Endothelial cell of hepatic sinusoid (primary cell): ENCODE results near the gene TIAL1.
"Not testable (repeated sequence)": the region's sequence is repeated elsewhere in the genome, so short reads cannot be mapped to it uniquely, and the experiment has no call there.

ENCODE experiments used
- in situ Hi-C: cut with HindIII; loops from 2 replicates; pipeline ENCODE4 v1.10.0; 2017; ENCODE audit warnings: low sequenced_read_pairs

TIAL1 gene

GRCh38 chr10:119596537-119597404 lies at the start of gene TIAL1:
Gene TIAL1, minus strand, starts transcription at chr10:119596964. Its CDS starts 499 bp downstream, at chr10:119596465.
- in situ Hi-C loops, result no loop called here

- in situ Hi-C loops, result no loop called here
Measured at GRCh38 chr10:119644994-119645393, 48.2 kb upstream of the TIAL1 start.

- in situ Hi-C loops, result no loop called here
Measured at GRCh38 chr10:119644205-119644814, 47.5 kb upstream of the TIAL1 start.

GRCh38 chr10:119643306-119644204 lies 46.8 kb upstream of the TIAL1 start:
- in situ Hi-C loops, result no loop called here

GRCh38 chr10:119642556-119643111 lies 45.9 kb upstream of the TIAL1 start:
- in situ Hi-C loops, result no loop called here

GRCh38 chr10:119640875-119641526 lies 44.2 kb upstream of the TIAL1 start:
- in situ Hi-C loops, result no loop called here

GRCh38 chr10:119640384-119640783 lies 43.6 kb upstream of the TIAL1 start:
- in situ Hi-C loops, result no loop called here

- in situ Hi-C loops, result no loop called here
Measured at GRCh38 chr10:119638982-119639381, 42.2 kb upstream of the TIAL1 start.

- in situ Hi-C loops, result no loop called here
Measured at GRCh38 chr10:119637631-119638030, 40.9 kb upstream of the TIAL1 start.

GRCh38 chr10:119634219-119634544 lies 37.4 kb upstream of the TIAL1 start:
- in situ Hi-C loops, result no loop called here

- in situ Hi-C loops, result no loop called here
Measured at GRCh38 chr10:119633538-119634218, 36.9 kb upstream of the TIAL1 start.

- in situ Hi-C loops, result no loop called here
Measured at GRCh38 chr10:119630300-119630699, 33.5 kb upstream of the TIAL1 start.

- in situ Hi-C loops, result no loop called here
Measured at GRCh38 chr10:119625570-119626280, 29.0 kb upstream of the TIAL1 start.

GRCh38 chr10:119621078-119621384 lies 24.3 kb upstream of the TIAL1 start:
- in situ Hi-C loops, result no loop called here

GRCh38 chr10:119620241-119621077 lies 23.7 kb upstream of the TIAL1 start:
- in situ Hi-C loops, result no loop called here

- in situ Hi-C loops, result not testable (repeated sequence)
Measured at GRCh38 chr10:119619811-119620210, 23.0 kb upstream of the TIAL1 start.

- in situ Hi-C loops, result no loop called here
Measured at GRCh38 chr10:119619215-119619614, 22.5 kb upstream of the TIAL1 start.

- in situ Hi-C loops, result no loop called here
Measured at GRCh38 chr10:119616882-119617570, 20.3 kb upstream of the TIAL1 start.
